Chondrocyte (in vitro differentiated cells): ENCODE results near the gene POLD4. TPM values are rescaled to one million over a fixed set of nuclear protein-coding genes. Genes with fewer than 3 reads are reported as not detected.
"Not testable (repeated sequence)": the region's sequence is repeated elsewhere in the genome, so short reads cannot be mapped to it uniquely, and the experiment has no call there.

Experiments used
- DNase-seq: peaks from one replicate; pipeline ENCODE4 v3.0.0; 2021; ENCODE audit warnings: mixed read lengths, low spot score
- H3K27ac Mint-ChIP-seq: one replicate; pipeline ENCODE4 v1.8.0; 2021; ENCODE audit warnings: mild to moderate bottlenecking, moderate library complexity, mixed read lengths; ENCODE audit not compliant: unreplicated experiment
- H3K27me3 Mint-ChIP-seq: 2 replicates; pipeline ENCODE4 v1.8.0; 2021; ENCODE audit warnings: low read depth, mixed read lengths
- H3K36me3 Mint-ChIP-seq: 2 replicates; pipeline ENCODE4 v1.8.0; 2021; ENCODE audit warnings: low read depth, mixed read lengths
- H3K4me1 Mint-ChIP-seq: 2 replicates; pipeline ENCODE4 v1.8.0; 2021; ENCODE audit warnings: low read depth, mild to moderate bottlenecking, mixed read lengths
- H3K4me3 Mint-ChIP-seq: one replicate; pipeline ENCODE4 v1.8.0; 2021; ENCODE audit warnings: mild to moderate bottlenecking, moderate library complexity, mixed read lengths; ENCODE audit not compliant: unreplicated experiment
- H3K9me3 Mint-ChIP-seq: 2 replicates; pipeline ENCODE4 v1.8.0; 2021; ENCODE audit warnings: low read depth, mixed read lengths
- CTCF ChIP-seq: fragments of 200-600 bp; sonication (generic); IDR thresholded peaks from 2 replicates; pipeline ENCODE4 v1.5.0; 2021; ENCODE audit warnings: antibody characterized with exemption, mild to moderate bottlenecking, moderate library complexity
- long read RNA-seq: library from polyadenylated mRNA; stranded (forward); transcript quantifications from one replicate; pipeline ENCODE4 v2.0.0, GENCODE V29; 2021
- total RNA-seq: library from RNA; stranded (reverse); gene quantifications from 3 replicates; pipeline ENCODE4 v1.2.1, GENCODE V29; 2021

Gene POLD4
- total RNA-seq = 48.8 to 67.7 TPM (median 63.4 TPM) in 3 replicates
- long read RNA-seq, transcript POLD4-207 (4 exons, 584 nt) = minor isoform, 12 of 85 reads
- long read RNA-seq, transcript POLD4-201 (4 exons, 918 nt) = major isoform, 48 of 85 reads
- long read RNA-seq, transcript POLD4-205 (4 exons, 1,486 nt) = minor isoform, 14 of 85 reads
- long read RNA-seq, partial matches to known transcripts = 0 of 85 reads
- long read RNA-seq, other reads (novel, unspliced or antisense) = 4 of 85 reads

DNA sequence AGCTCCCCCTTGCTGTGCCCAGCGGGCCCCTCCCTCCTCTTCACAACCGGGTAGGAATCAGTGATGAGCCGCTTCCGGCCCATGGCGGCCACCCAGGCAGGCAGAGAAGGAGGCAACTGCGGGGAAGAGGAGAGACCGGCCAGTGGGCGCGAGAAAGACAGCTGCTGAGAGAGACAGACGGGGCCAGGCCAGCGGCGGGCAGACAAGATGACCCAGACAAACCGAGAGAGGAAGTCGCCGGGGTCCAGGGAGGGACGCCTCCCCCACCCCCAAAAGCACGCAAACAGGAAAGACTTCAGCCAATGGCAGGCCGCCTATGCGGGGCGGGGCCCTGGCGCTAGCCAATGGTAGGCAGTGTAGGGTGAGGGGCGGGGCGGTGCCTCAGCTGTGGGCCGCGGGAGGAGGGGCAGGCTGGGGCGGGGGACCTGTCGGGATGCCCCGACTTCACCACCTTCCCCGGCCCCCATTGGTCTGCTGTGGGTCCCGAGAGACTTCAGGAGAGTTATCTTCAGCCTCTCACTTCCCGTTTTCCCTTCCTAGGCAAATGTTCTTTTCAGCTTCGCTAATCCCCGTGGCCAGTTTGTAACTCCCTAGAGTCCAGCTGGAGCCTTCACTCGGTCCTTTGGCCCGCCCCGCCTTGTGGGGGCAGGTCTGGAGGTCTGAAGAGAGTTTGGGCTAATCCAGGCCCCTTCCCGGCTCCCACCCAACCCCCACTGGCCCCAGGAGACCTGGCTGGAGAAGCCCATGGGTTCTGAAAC is at the start of gene POLD4:
POLD4 (minus strand) TSS at position 230 of the 758 bp plus-strand sequence; CDS start at position 83, 147 bp downstream.
- Mint-ChIP-seq H3K27ac (peak within 1 kb of the TSS; percentile 100), H3K4me3 (peak within 1 kb of the TSS; percentile 93), H3K9me3 (no peaks in the 10 kb centered on the region), H3K4me1 (peaks cover 72% of the 10 kb centered on the region), H3K27me3 (no peaks in the 10 kb centered on the region), H3K36me3 (no peaks in the 10 kb centered on the region)
- TF ChIP-seq CTCF = no peak
- peak; percentile 99 for DNase-seq

GRCh38 chr11:67403085-67403484 is 49.7 kb upstream of the POLD4 start:
- not testable (repeated sequence) for H3K27ac Mint-ChIP-seq

GRCh38 chr11:67402192-67402839 is 49.0 kb upstream of the POLD4 start:
- DNase-seq, H3K9me3 Mint-ChIP-seq, H3K27me3 Mint-ChIP-seq: not testable (repeated sequence)
- peak overlapping the region; percentile 36 for H3K4me3 Mint-ChIP-seq
- H3K27ac Mint-ChIP-seq = peak overlapping the region; percentile 59
- peaks cover 10% of the 10 kb centered on the region for H3K36me3 Mint-ChIP-seq
- H3K4me1 Mint-ChIP-seq = peaks cover 20% of the 10 kb centered on the region

More at GRCh38 chr11:67403085-67403484, 49.7 kb upstream of the POLD4 start:
- H3K9me3 Mint-ChIP-seq, H3K4me3 Mint-ChIP-seq, DNase-seq, H3K27me3 Mint-ChIP-seq, H3K36me3 Mint-ChIP-seq: not testable (repeated sequence)
- peaks cover 20% of the 10 kb centered on the region for H3K4me1 Mint-ChIP-seq

GRCh38 chr11:67401495-67402191 is 48.3 kb upstream of the POLD4 start, which contains the start of gene PPP1CA:
Gene PPP1CA, minus strand, starts transcription at chr11:67401858. Its CDS starts 76 bp downstream, at chr11:67401782.
- peak; percentile 77 for TF ChIP-seq CTCF
- Mint-ChIP-seq H3K9me3 (no peaks in the 10 kb centered on the region), H3K36me3 (peaks cover 12% of the 10 kb centered on the region), H3K27me3 (no peaks in the 10 kb centered on the region), H3K4me1 (peaks cover 20% of the 10 kb centered on the region), H3K27ac (peak within 1 kb of the TSS; percentile 59), H3K4me3 (peak within 1 kb of the TSS; percentile 73)
- DNase-seq = no peak

GRCh38 chr11:67400942-67401494 is 47.7 kb upstream of the POLD4 start:
- Mint-ChIP-seq H3K4me1 (peaks cover 20% of the 10 kb centered on the region), H3K27me3 (no peaks in the 10 kb centered on the region), H3K9me3 (no peaks in the 10 kb centered on the region), H3K36me3 (peaks cover 12% of the 10 kb centered on the region), H3K4me3 (peak overlapping the region; percentile 73), H3K27ac (peak overlapping the region; percentile 17)
- DNase-seq = no peak
- no peak for TF ChIP-seq CTCF
